HL-60/S4 (cell line): ENCODE results near the gene LRG1.
"Not testable (repeated sequence)": the region's sequence is repeated elsewhere in the genome, so short reads cannot be mapped to it uniquely, and the experiment has no call there.

Experiments used
- in situ Hi-C: fragments of 300-500 bp; cut with MboI; formaldehyde crosslinking; loops from 2 replicates; pipeline ENCODE4 v1.14.3; 2022; ENCODE audit warnings: low sequenced_read_pairs

The LRG1 gene

DNA sequence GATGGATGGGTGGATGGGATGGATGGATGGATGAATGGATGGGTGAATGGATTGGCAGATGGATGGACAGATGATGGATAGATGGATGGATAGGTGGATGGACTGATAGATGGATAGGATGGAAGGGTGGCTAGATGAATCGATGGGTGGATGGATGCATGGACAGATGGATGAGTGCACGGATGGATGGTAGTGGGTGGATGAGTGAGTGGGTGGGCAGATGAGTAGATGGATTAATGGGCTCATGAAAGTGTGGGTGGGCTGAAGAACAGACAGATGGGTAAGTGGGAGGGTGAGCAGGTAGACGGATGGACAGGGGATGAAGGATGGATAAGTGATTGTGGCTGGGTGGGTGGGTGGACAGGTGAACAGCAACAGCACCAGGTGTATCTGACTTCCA, 13.9 kb upstream of the LRG1 start:
- in situ Hi-C loops, result no loop called here

DNA sequence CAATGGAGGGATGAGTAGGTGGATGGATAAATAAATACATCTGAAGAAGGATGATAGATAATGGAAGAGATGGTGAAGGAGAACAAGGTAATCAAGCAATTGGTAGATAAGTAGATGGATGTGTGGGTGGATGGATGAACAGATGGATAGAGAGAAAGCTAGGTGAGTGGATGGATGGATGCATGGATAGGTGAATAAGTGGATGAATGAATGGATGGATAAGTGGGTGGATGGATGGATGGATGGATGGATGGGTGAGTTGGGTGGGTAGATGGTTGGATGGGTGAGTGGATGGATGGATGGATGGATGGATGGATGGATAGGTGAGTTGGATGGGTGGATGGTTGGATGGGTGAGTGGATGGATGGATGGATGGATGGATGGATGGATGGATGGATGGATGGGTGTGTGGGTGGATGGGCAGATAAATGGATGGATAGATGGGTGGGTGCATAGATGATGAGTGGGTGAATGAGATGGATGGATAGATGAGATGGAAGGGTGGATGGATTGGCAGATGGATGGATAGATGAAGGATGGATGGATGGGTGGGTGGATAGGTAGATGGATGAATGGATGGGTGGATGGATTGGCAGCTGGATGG, 13.4 kb upstream of the LRG1 start:
- in situ Hi-C loops, result no loop called here

DNA sequence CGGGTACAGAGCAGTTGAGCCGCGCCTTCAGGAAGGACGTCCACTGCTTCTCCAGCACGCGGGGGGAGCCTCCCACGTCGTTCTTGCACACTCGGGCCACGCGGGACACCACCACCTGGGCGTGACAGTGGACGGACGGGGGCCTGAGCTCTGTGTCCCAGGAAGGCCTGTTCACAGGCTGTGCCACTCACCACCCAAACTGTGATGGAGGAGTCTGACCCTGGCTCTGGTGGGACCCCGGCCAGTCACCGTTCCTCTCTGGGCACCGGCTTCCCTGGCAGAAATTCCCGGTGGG, 12.6 kb upstream of the LRG1 start:
- in situ Hi-C loops, result no loop called here

DNA sequence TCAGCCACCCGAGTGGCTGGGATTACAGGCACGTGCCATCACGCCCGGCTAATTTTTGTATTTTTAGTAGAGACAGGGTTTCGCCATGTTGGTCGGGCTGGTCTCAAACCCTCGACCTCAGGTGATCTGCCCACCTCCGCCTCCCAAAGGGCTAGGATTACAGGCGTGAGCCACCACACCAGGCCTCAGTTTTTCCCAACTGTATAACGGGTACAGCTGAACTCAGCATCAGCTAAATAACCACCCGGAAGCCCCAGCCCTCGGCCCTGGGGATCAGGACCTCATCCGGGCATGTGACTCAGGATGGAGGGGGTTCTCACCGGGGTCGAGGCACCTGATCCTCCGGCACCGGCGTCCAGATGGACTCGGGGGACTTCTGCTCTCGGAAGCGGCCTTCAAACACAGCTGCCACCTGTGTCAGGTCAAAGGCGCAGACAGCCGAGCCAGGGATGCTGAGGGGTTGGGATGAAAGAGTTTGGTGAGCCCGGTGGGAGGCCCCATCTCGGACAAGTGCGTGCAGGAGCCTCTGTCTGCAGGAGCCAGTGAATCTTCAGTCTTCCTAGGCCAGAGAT, 10.7 kb upstream of the LRG1 start:
- in situ Hi-C loops, result no loop called here

DNA sequence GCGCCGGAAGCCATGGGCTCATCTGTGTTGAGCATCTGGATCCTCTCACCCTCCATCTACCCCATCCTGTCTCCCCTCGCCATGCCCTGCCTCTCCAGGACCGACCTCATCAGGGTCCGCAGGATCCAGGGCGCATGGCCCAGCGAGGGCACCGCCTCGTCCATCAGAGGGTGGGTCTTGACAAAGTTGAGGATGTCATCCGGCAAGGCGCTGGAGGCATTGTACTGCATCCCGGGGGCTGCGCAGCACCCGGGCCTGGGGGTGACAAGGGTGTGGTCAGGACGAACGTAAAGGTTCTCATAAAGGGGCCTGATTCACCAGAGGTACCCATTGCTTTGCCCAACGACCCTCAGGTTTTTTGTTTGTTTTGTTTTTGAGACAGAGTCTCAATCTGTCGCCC, 10.2 kb upstream of the LRG1 start:
- in situ Hi-C loops, result no loop called here

DNA sequence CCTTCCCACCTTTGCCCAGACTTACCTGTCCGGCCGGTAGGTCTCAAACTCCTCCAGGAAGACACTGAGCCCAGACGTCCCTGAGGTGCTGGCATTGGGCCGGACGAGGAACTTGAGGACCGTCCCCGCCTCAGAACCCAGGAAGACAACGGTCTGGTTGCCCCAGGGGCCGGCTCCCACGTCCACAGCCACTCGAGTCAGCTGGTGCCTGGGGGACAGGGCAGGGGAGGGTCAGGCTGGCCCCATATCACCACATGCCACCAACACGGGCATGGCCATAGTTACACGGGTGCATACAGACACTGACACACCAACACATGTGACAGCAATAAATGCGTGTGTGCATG, 8.4 kb upstream of the LRG1 start:
- in situ Hi-C loops, result no loop called here

DNA sequence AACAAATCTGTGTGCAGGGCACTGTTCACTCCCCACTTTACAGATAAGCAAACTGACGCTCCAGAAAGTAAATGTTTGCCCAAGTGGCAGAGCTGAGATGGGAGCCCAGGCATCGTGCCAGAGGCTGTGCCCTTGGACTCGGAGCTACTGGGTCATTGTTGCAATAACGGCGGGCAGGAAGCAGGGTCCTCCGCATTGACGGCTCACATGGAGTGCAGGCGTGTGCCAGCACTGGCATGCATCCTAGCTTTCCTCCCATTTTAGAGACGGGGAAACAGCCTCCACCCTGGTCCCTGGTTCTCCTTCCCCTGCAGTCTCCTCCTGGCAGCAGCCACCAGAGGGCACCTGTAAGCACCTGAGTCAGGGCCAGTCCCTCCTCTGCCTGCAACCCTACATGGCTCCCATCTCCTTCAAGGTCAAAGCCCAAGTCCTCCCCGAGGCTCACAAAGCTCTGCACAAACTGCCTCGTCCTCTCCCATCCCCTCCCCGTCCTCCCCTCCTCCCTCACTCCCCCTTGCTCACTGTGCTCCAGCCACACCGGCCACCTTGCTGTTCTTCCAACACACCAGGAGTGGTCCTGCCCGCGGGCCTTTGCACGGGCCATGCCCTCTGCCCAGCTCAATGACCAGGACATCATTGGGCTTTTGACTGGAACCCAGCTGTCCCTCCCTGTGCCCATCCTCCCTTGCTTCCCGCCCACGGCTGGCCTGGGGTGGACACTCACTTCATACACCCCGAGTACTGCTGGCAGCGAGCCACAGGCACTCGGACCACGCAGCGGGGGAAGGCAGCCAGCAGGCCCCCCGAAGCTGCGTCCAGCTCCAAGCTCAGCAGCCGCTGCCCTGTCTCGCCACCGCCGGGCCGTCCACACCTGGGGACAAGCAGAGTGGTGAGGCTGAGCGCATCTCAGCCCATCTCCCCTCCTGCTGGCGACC, 7.7 kb upstream of the LRG1 start:
- in situ Hi-C loops, result no loop called here

DNA sequence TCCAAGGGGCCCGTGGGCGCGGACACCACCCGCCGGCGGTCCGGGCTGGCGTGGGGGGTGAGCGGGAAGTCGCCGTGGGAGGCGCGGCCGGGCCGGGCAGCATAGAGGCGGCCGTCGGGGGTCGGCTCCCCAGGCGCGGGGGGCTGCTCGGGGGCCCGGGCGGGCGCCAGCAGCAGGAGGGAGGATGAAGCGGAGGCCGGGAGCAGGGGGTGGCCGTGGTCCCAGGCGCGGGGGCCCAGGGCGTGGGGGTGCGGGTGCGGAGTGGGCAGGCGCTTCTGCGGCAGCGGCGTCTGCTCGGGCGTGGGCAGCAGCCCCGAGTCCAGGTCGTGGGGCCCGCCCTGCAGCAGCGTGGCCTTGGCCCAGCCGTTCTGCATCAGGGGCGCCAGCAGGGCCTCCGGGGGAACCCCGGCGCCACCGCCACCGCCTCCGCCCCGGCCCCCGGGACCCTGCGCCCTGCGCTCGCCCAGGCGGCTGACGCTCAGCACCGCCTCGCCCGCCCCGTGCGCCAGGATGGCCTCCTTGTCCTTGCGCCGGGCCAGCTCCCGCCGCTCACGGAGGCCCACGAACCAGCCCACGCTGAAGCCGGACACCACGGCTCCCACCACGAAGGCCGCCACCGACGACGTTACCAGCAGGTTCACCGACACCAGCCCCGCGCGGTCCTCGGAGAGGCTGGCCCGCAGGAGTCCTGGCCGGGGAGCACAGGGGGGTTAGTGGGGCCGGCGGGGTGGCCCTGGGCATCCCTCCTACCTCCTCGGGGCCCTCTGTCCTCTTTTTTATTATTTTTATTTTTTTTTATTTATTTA, 4.2 kb upstream of the LRG1 start:
- in situ Hi-C loops, result no loop called here

DNA sequence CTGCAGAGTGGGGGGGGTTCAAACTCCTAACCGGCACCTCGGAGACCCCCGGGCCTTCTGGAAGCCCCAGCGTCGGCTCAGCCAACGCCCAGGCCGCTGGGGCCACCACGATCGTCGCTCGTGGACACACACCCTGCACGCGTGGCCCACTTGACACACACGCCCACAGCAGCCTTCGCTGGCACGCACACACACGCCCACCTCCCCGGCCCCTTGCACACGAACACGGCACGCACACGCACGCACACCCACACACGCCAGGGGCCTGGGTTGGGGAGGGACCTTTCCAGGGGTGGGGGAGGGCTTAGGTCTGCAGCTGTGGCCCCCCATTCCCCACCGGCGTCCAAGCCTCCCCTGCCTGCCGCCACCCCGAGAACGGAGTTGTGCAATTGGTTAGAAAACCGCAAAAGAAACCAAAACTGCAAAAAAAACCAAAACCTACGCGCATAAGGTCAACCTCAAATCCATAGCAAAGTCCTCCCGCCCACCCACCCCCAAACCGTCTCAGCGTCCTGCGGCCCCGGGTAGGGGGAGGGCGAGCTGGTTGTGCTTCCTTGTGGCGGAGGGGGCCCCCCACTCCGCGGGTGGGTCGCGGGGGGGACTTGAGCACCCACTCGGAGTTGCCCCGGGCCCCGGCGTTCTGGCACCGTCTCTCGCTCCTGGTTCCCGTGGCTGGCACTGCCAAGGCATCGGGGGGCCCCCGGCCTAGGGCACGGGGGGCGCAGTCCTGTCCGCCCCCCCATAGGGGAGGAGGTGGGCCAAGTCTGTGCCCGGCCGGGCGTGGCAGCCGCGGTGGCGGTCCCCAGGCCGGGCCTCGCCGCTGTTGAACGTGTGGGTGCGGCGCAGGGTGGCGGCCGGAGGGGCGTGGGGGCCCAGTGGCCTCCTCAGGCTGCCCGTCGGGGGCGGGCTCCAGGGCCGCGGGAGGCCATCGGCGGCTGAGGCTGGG, 3.3 kb upstream of the LRG1 start:
- in situ Hi-C loops, result no loop called here

DNA sequence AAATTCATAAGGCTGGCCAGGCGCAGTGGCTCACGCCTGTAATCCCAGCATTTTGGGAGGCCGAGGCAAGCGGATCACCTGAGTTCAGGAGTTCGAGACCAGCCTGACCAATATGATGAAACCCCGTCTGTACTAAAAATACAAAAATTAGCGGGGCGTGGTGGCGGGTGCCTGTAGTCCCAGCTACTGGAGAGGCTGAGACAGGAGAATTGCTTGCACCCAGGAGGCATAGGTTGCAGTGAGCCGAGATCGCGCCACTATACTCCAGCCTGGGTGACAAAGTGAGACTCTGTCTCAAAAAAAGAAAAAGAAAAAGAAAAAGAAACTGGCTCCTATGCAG, 1.9 kb upstream of the LRG1 start:
- in situ Hi-C loops, result not testable (repeated sequence)

DNA sequence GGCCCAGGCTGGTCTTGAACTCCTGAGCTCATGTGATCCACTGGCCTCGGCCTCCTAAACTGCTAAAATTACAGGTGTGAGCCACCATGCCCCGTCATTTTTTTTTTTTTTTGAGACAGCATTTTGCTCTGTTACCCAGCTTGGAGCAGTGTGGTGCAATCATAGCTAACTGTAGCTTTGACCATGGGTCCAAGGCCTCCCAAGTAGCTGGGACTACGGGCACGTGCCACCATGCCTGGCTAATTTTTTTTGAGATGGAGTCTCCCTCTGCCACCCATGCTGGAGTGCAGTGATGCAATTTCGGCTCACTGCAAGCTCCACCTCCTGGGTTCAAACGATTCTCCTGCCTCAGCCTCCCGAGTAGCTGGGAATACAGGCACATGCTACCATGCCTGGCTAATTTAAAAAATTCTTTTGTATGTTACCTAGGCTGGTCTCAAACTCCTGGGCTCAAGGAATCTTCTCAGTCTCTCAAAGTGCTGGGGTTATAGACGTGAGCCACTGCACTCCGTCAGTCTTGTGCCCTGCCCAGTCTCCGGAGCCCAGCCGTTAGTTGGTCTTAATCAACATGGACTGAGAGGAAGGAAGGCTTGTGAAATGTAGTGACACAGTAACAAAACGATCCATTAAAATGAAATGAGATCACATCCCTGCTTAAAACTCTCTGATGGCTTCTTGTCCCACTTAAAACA, 1.4 kb upstream of the LRG1 start:
- in situ Hi-C loops, result no loop called here

DNA sequence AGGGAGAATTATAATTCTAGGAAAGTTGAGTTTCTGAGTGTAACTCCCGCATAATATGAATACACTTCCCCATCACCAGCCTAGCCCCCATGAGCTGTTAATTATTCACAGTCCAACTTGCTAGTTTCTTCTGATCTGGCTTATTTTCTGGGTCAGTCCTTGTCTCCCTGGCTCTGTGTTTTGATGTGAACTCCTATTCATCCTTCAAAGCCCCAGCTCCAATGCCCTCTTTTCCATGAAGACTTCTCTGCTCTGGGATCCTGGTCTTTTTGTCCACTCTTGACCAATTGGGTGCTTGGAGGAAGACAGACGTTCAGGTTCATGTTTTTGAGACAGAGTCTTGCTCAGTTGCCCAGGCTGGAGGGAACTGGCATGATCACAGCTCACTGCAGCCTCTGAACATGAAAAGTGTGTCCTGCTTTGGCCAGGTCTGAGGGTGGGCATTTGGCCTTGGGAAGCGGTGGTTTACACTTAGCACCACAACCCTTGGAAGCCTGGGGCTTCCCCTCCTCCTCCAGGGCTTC, 605 bp downstream of the LRG1 start:
- in situ Hi-C loops, result no loop called here

DNA sequence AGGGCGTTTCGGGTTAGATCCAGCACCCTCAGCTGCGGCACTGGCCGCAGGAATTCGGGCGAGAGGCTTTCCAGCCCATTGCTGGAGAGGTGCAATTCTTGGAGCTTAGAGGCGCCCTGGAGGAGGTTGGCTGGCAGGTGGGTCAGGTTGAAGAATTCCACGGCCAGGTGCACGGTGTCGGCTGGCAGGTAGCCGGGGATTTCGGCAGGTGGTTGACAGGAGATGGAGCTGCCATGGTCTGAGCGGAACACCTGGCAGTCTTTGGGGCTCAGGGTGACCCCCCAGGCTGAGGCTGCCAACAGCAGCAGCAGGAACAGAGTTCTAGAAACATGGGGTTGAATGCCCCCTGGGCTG, 1.3 kb downstream of the LRG1 start:
- in situ Hi-C loops, result no loop called here

DNA sequence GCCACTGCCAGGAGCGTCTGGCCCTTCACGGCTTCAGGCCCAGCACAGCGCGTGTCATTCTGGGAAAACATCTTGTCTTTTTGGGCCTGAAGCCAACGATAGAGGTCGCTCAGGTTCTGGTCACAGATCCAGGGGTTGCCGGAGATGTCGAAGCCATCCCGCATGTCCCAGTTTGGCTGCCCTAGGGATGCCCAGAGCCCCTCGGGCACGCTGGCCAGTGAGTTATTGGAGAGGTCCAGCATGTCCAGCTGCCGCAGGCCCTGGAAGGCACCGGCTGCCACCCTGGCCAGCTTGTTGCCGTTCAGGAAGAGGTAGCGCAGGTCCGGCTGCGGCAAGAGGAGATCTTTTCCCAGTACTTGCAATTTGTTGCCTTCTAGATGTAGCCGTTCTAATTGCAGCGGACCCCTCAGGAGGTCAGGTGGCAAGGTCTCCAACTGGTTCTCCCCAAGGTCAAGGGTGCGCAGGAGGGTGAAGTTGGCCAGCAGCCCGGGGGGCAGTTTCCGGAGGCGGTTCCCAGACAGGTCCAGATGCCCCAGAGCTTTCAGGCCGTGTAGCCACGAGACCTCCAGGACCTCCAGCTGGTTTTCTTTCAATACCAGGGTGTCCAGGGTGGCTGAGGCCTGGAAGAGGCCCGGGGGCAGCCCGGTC, 1.8 kb downstream of the LRG1 start:
- in situ Hi-C loops, result no loop called here

DNA sequence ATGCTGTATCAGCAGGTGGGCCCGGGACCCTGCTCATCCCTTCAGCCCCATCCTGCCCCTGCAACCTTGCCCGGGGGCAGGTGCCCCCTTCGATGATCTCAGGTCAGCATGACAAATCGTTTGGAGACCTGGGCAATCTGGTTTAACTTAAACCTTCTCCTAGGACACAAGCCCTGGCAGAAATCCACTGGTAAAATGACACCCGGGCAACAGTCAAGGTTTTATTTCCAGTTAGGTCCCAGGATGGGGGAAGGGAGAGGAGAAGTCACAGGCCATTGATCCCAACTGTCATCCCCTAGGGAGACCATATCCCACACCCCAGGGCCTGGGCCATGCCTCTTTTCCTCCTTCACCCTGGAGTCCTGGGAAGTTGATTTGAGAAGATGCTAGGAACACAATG, 3.0 kb downstream of the LRG1 start:
- in situ Hi-C loops, result no loop called here

DNA sequence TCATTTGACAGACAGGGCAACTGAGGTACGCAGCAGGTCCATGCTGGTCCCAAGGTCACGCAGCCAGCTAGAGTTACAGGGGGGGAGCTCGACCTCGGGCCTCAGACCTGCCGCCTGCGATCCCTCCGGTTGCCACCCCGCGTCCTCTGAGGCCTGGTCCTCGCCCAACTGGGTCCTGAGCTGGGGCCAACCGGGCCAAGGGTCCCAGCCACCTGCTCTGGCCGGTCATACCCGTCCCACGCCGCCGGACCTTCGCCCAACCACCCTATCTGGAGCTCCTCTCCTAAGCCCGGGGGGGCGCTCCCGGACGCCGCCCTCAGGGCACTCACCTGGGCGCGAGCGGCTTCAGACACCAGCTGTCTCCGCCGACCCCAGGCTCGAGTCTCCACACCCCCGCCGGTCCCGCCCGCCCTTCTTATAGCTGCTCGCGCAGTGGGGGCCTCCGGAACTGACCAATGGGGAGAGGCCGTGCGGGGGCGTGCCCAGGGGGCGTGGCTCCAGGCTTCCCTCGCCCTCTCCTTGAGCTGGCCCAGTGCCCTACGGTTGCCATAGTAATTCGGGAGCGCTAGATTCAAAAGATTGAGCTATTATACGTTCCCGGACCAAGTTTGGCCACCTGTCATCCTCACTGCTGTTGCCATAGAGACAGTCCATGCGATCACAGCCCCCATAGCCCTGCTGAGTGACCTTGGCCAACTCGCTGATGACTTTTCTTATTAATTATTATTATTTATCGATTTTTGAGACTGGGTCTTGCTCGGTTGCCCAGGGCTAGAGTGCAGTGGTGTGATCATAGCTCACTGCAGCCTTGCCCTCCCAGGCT, 4.8 kb downstream of the LRG1 start, which contains the start of gene PLIN5:
TSS of gene PLIN5 (minus strand) at position 389 of the 823 bp plus-strand sequence. CDS start 1,150 bp downstream, outside the sequence.
- in situ Hi-C loops, result no loop called here

DNA sequence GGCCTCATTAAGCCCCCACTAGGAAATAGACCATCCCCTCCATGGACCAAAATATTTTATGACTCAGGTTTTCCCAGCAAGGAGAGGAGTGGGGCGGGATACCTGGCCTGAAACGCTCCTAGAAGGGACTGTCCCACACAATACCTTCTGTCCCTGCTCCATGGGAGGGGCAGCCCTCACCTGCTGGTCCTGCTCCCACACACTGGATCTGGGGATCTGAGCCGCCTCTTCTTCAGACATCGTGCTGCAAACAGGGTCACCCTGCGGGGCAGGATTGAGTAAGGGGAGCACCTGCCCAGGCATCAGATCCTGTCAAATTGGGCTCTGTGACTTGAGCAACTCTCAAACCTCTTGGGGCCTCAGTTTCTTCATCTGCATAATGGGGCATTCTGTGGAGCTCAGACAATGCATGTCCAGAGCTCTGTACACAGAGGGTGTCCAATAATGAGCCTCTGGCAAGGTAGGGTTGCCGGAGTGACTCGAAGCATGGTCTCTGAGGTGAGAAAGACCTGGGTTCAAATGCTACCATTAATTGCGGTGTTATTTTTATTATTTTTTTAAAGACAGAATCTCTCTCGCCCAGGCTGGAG, 5.9 kb downstream of the LRG1 start:
- in situ Hi-C loops, result no loop called here

DNA sequence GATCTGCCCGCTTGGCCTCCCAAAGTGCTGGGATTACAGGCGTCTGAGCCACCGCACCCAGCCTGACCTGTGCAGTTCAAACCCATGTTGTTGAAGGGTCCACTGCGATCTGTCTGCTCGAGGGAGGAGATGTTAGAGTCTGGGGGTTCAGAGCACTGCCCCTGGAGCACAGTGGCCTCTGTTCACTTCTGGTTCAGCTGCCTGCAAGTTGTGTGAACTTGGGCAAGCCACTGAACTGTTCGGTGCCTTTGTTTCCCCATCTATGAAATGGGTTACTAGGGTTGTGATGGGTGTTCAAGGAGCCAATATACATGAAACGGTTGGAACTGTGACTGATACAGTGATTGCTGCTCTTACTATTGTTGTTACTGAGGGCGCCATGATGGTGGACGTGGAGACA, 6.5 kb downstream of the LRG1 start:
- in situ Hi-C loops, result no loop called here
